HCT116 (cell line): Measurements from ENCODE around the gene PPP2R5C.

ENCODE experiments used
- CTCF ChIP-seq, 3 experiments: fragments of 200-600 bp in 1 of 3; sonication (generic) in 1 of 3; IDR thresholded peaks in 2 of 3; conservative IDR thresholded peaks in 1 of 3; 2 replicates each; pipeline ENCODE4 v1.5.1; 2012 to 2017; ENCODE audit warnings: low read depth in 2 of 3, low read length in 2 of 3, antibody characterized with exemption in 1 of 3, borderline replicate concordance in 1 of 3, control low read depth in 1 of 3, mild to moderate bottlenecking in 1 of 3, mixed read lengths in 1 of 3, mixed run types in 1 of 3, moderate library complexity in 1 of 3; ENCODE audit not compliant: insufficient read depth in 1 of 3
- EZH2 ChIP-seq: fragments of 200-600 bp; sonication (generic); IDR thresholded peaks from 2 replicates; pipeline ENCODE4 v1.6.1; 2017; ENCODE audit warnings: antibody characterized with exemption, mixed run types
- JUND ChIP-seq: IDR thresholded peaks from 2 replicates; pipeline ENCODE4 v1.6.1; 2012
- MAX ChIP-seq: IDR thresholded peaks from 2 replicates; pipeline ENCODE4 v1.6.1; 2012
- POLR2A ChIP-seq: IDR thresholded peaks from 2 replicates; pipeline ENCODE4 v1.7.0; 2011; ENCODE audit warnings: borderline replicate concordance; ENCODE audit not compliant: insufficient read depth, insufficient read length; ENCODE audit errors: extremely low read depth
- POLR2AphosphoS5 ChIP-seq: IDR thresholded peaks from 2 replicates; pipeline ENCODE4 v1.6.1; 2011; ENCODE audit warnings: mild to moderate bottlenecking, low read depth, low read length, moderate library complexity
- REST ChIP-seq: IDR thresholded peaks from 2 replicates; pipeline ENCODE4 v1.6.1; 2012; ENCODE audit warnings: low read depth
- SP1 ChIP-seq: IDR thresholded peaks from 2 replicates; pipeline ENCODE4 v1.6.1; 2012; ENCODE audit warnings: low read depth
- YY1 ChIP-seq: IDR thresholded peaks from 2 replicates; pipeline ENCODE4 v1.6.1; 2011; ENCODE audit warnings: low read length, low read depth, moderate library complexity, mild to moderate bottlenecking; ENCODE audit not compliant: insufficient replicate concordance; ENCODE audit errors: extremely low read depth

- TF ChIP-seq EZH2 (no peak), CTCF (IDR thresholded peaks at IDR 0.05 in 2 of 3, conservative IDR thresholded peaks at IDR 0.05 in 1 of 3; ENCODE audit: borderline replicate concordance in 1 of 3, insufficient read depth in 1 of 3, low read depth in 2 of 3, low read length in 2 of 3) (no peak), REST (no peak), POLR2AphosphoS5 (no peak), MAX (no peak), JUND (no peak), POLR2A (no peak), YY1 (no peak), SP1 (no peak)
These were observed 47.7 kb upstream of the PPP2R5C start for GRCh38 chr14:101713621-101714349.
